GM12801 (cell line): ENCODE results near the gene SUDS3.

Experiments used
- CTCF ChIP-seq: IDR thresholded peaks from one replicate; pipeline ENCODE4 v1.5.1; 2011; ENCODE audit warnings: control low read depth; ENCODE audit not compliant: insufficient read length; ENCODE audit errors: extremely low read depth

Gene SUDS3

DNA sequence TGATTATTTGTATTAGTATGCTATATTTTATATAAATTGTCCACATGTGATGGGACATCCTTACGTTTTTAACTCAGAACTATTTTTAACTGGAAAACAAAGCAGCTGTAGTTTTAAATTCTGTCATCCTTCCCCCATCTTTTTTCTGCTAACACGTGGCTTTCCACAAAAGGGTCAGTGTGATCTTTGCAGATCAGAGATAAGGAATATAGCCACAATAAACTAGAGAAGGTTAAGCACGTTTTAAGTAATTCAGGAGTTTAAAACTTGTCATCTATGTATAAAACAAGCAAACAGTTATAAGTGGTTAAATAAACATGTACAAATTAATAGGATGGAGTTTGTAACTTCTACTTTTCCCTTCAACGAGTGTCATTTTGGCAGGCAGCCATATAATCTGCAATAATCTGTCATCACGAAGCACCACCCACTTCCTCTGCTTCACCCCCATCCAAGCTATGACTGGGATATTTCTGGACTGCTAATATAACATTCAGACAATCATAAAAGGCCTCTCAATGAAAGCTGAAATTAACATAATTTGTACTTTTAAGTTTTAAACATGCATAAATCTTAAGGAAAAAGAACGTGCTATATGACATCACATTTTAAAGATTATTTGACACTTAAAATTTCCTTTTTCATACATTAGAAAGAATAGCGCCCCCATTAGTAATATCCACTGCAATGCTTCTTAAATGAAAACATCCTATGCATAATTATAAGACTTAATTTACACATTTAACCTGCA lies 18.9 kb upstream of the SUDS3 start:
- TF ChIP-seq CTCF = no peak

DNA sequence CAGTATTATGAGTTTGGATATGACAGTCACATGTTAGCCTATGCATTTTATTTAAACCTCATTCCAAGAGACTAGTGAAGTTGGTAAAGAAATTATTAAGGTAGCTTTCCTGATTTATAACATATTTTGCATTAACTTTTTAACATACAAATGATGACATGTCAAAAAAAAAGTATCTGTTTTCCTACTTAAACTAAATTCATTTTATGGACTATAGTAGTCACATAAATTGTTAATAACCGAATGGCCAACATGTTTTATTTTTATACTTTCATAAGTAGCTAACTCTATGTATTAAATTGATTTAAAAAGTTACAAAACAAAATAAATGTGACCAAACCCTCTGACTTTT lies 18.4 kb upstream of the SUDS3 start:
- TF ChIP-seq CTCF = no peak

GRCh38 chr12:118358612-118359540 lies 17.5 kb upstream of the SUDS3 start:
- TF ChIP-seq CTCF = no peak

- TF ChIP-seq CTCF = no peak
These were observed 16.8 kb upstream of the SUDS3 start for GRCh38 chr12:118359541-118359915.

- TF ChIP-seq CTCF = no peak
These were observed 15.3 kb upstream of the SUDS3 start for GRCh38 chr12:118361092-118361404.

GRCh38 chr12:118361889-118362288 lies 14.5 kb upstream of the SUDS3 start:
- no peak for TF ChIP-seq CTCF

DNA sequence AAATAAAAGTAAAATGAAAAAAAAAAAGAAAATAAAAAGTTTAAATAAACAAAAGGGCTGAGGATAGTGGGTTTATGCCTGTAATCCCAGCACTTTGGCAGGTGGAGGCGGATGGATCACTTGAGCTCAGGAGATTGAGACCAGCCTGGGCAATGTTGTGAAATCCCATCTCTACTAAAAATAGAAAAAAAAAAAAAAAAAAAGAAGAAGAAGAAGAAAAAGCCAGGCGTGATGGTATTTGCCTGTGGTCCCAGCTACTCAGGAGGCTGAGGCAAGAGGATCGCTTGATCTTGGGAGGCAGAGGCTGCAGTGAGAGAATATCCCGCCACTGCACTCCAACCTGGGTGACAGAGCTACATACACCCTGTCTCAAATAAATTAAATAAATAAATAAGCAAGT lies 7.5 kb upstream of the SUDS3 start:
- no peak for TF ChIP-seq CTCF
